GM12878 (cell line): ENCODE results near the gene CACNA1B. TPM values are rescaled to one million over a fixed set of nuclear protein-coding genes. Genes with fewer than 3 reads are reported as not detected.

Experiments used
- ATAC-seq: fragments of 200-7000 bp; cut with Tn5 transposase; 3 replicates; pipeline ENCODE4 v1.9.1; 2020; ENCODE audit warnings: mild to moderate bottlenecking, moderate library complexity
- BruUV-seq: library from RNA; stranded (reverse); fragments of 400-500 nt; replicated peaks from 2 replicates; lab custom pipeline; 2021; lab: Mats Ljungman, UMichigan
- CTCF ChIA-PET: fragments of 300-600 bp; sonication (Branson Sonifier 250); formaldehyde crosslinking; extraction: SDS; loops from one replicate; lab custom pipeline; 2021; ENCODE audit warnings: inconsistent platforms; lab: Yijun Ruan, JAX
- POLR2A ChIA-PET: fragments of 350-600 bp; formaldehyde crosslinking; extraction: SDS; loops from one replicate; lab custom pipeline; 2021; ENCODE audit warnings: inconsistent platforms; lab: Charles Lee
- RAD21 ChIA-PET: fragments of 300-600 bp; sonication (Branson Sonifier 250); formaldehyde crosslinking; loops from one replicate; lab custom pipeline; 2023; ENCODE audit warnings: antibody characterized with exemption; ENCODE audit not compliant: unreplicated experiment; lab: Charles Lee
- SMC1A ChIA-PET: fragments of 300-600 bp; sonication (Branson Sonifier 250); formaldehyde crosslinking; loops from one replicate; lab custom pipeline; 2023; ENCODE audit not compliant: unreplicated experiment, uncharacterized antibody; lab: Charles Lee
- DNase-seq: peaks from one replicate; pipeline ENCODE4 v3.0.0-alpha.2; 2011; ENCODE audit warnings: low read depth, low spot score
- FAIRE-seq: peaks from 3 replicates; lab custom pipeline; 2011; peaks lifted over from hg19 to GRCh38; lab: Jason Lieb, UNC
- H2AFZ ChIP-seq: 2 replicates; pipeline ENCODE4 v1.6.0; 2011; ENCODE audit warnings: low read depth, low read length, control low read depth; ENCODE audit not compliant: control insufficient read depth
- H3K27ac ChIP-seq: 2 replicates; pipeline ENCODE4 v1.5.1; 2011; ENCODE audit warnings: control low read depth; ENCODE audit not compliant: control insufficient read depth, insufficient read depth
- H3K27me3 ChIP-seq, 2 experiments: replicated peaks in 1 of 2; 2 replicates each; pipeline versions ENCODE4 v1.6.0 to v1.6.1; 2011; ENCODE audit warnings: low read length in 1 of 2; ENCODE audit not compliant: control insufficient read depth in 2 of 2, insufficient read depth in 2 of 2
- H3K36me3 ChIP-seq, 2 experiments: 2 replicates each; pipeline ENCODE4 v1.5.1; 2011; ENCODE audit warnings: low read length in 1 of 2; ENCODE audit not compliant: control insufficient read depth in 2 of 2, insufficient read depth in 2 of 2
- H3K4me1 ChIP-seq: 2 replicates; pipeline ENCODE4 v1.6.1; 2011; ENCODE audit warnings: mild to moderate bottlenecking, low read length, moderate library complexity, mixed read lengths; ENCODE audit not compliant: control insufficient read depth, insufficient read depth
- H3K4me2 ChIP-seq: 2 replicates; pipeline ENCODE4 v1.6.0; 2011; ENCODE audit warnings: control low read depth; ENCODE audit not compliant: control insufficient read depth, insufficient read depth
- H3K4me3 ChIP-seq: fragments of 200-600 bp; sonication (generic); 2 replicates; pipeline ENCODE4 v1.5.1; 2016
- H3K79me2 ChIP-seq: 2 replicates; pipeline ENCODE4 v1.6.0; 2011; ENCODE audit warnings: low read length; ENCODE audit not compliant: control insufficient read depth, insufficient read depth
- H3K9ac ChIP-seq: 2 replicates; pipeline ENCODE4 v1.8.0; 2011; ENCODE audit warnings: low read length, control low read depth, mixed read lengths; ENCODE audit not compliant: control insufficient read depth, insufficient read depth
- H3K9me3 ChIP-seq: replicated peaks from 3 replicates; pipeline ENCODE4 v1.5.1; 2011; ENCODE audit warnings: mild to moderate bottlenecking, low read length; ENCODE audit not compliant: control insufficient read depth, insufficient read depth
- H4K20me1 ChIP-seq: 2 replicates; pipeline ENCODE4 v1.6.0; 2011; ENCODE audit not compliant: control insufficient read depth, insufficient read depth
- GABPA ChIP-seq: IDR thresholded peaks from 2 replicates; pipeline ENCODE4 v1.6.1; 2014; ENCODE audit warnings: antibody characterized with exemption, low read depth, mild to moderate bottlenecking, inconsistent platforms
- HCFC1 ChIP-seq: fragments of 150-350 bp; IDR thresholded peaks from 2 replicates; pipeline ENCODE4 v1.6.1; 2014; ENCODE audit warnings: low read length
- IKZF1 ChIP-seq: fragments of 450-650 bp; conservative IDR thresholded peaks from 2 replicates; pipeline ENCODE4 v1.6.1; 2017; ENCODE audit warnings: antibody characterized with exemption, mild to moderate bottlenecking
- IKZF2 ChIP-seq, 2 experiments: fragments of 450-650 bp; IDR thresholded peaks; 2 replicates each; pipeline ENCODE4 v1.6.1; 2017; ENCODE audit warnings: mild to moderate bottlenecking in 2 of 2, moderate library complexity in 2 of 2
- LARP7 ChIP-seq: fragments of 450-650 bp; IDR thresholded peaks from 2 replicates; pipeline ENCODE4 v1.6.1; 2017; ENCODE audit warnings: mild to moderate bottlenecking
- MLLT1 ChIP-seq: fragments of 450-650 bp; IDR thresholded peaks from 2 replicates; pipeline ENCODE4 v1.6.1; 2016; ENCODE audit warnings: mild to moderate bottlenecking
- MYC ChIP-seq: IDR thresholded peaks from 2 replicates; pipeline ENCODE4 v1.6.1; 2011; ENCODE audit warnings: mild to moderate bottlenecking, low read length, moderate library complexity, inconsistent platforms; ENCODE audit not compliant: insufficient read depth, insufficient replicate concordance, insufficient read length, severe bottlenecking
- PBX3 ChIP-seq: IDR thresholded peaks from 2 replicates; pipeline ENCODE4 v1.6.1; 2011; ENCODE audit warnings: mild to moderate bottlenecking, low read depth, low read length, moderate library complexity; ENCODE audit not compliant: insufficient replicate concordance
- SMC3 ChIP-seq: IDR thresholded peaks from 2 replicates; pipeline ENCODE4 v1.6.1; 2011; ENCODE audit warnings: low read length, improper control_type of control experiment, borderline replicate concordance
- TARDBP ChIP-seq: IDR thresholded peaks from 2 replicates; pipeline ENCODE4 v1.6.1; 2016; ENCODE audit warnings: borderline replicate concordance
- WGBS: methylation state at CpG from one replicate; pipeline ENCODE4 v1.1.6; 2016; ENCODE audit warnings: low lambda C conversion rate; ENCODE audit not compliant: insufficient replicate concordance, insufficient coverage; ENCODE audit errors: missing lambda C conversion rate; 5-methylcytosine and 5-hydroxymethylcytosine counted together
- in situ Hi-C: fragments of 300-500 bp; cut with MboI; formaldehyde crosslinking; loops from 9 replicates; pipeline ENCODE4 v1.14.3; 2018; ENCODE audit warnings: mixed read lengths
- intact Hi-C: fragments of 100-400 bp; cut with micrococcal nuclease; formaldehyde crosslinking; loops from one replicate; pipeline ENCODE4 v1.14.2; 2022; ENCODE audit not compliant: unreplicated experiment
- polyA plus RNA-seq, 11 experiments: library from polyadenylated mRNA; depleted of rRNA in 4 of 11; unstranded in 6 of 11; stranded (reverse) in 5 of 11; fragments of >200 nt; fragmentation: Nextera tagmentation in 4 of 11; fragmentation: Illumina TruSeq in 1 of 11; extraction: Ambion mirVana in 4 of 11; extraction: Trizol in 1 of 11; gene quantifications; 1 replicate in 1 of 11; 2 replicates in 10 of 11; pipeline versions ENCODE4 v1.2.1 to v1.2.3, GENCODE V29; 2011 to 2016; ENCODE audit warnings: inconsistent platforms in 2 of 11, missing spikeins in 2 of 11, low read depth in 1 of 11
- total RNA-seq, 4 experiments: library from RNA; depleted of rRNA in 3 of 4; stranded (reverse); fragments of >200 nt in 3 of 4; fragmentation: Illumina TruSeq in 1 of 4; extraction: Trizol in 1 of 4; gene quantifications; 2 replicates each; pipeline versions ENCODE4 v1.2.1 to v1.2.3, GENCODE V29; 2013 to 2021

The CACNA1B gene
- total and polyA plus RNA-seq, 10 of the 15 experiments (the other 5 are each of a cell fraction or from before 2014, with no cell fraction given), result 0.01 to 0.03 (median 0.01) TPM; not detected in 7

GRCh38 chr9:137913771-137914767 lies 36.5 kb downstream of the CACNA1B start:
- in situ Hi-C loops, result no loop called here
- ChIA-PET RAD21 (no interaction called here), SMC1A (no interaction called here), POLR2A (no interaction called here)
- ATAC-seq (no peak), DNase-seq (no peak)
- no TSS peak for BruUV-seq
- H3K9ac ChIP-seq, result no peak overlapping the region
- 0% methylated on average over 5 of the region's 5 CpGs for WGBS
- no peak overlapping the region for H2AFZ ChIP-seq
- TF ChIP-seq GABPA (no peak), LARP7 (no peak), HCFC1 (no peak), MLLT1 (no peak), MYC (no peak), TARDBP (no peak), PBX3 (no peak), SMC3 (no peak), IKZF1 (no peak), IKZF2 (IDR thresholded peaks at IDR 0.05) (no peak)
- TF ChIP-seq, all 136 proteins: peak for 0
- no peaks in the 10 kb centered on the region for H4K20me1 ChIP-seq
- no peaks in the 10 kb centered on the region for H3K79me2 ChIP-seq
- FAIRE-seq, result no peak
- H3K4me3 ChIP-seq, result no peak overlapping the region
- H3K4me1 ChIP-seq, result no peaks in the 10 kb centered on the region
- no peaks in the 10 kb centered on the region for H3K27me3 ChIP-seq
- H3K27ac ChIP-seq, result no peak overlapping the region
- intact Hi-C loops, result loop anchor here (10.0 kb wide), 2 partner anchors 61 to 239 kb away; no protein-coding TSS in a partner anchor
- H3K4me2 ChIP-seq, result no peak overlapping the region
- H3K36me3 ChIP-seq, result no peaks in the 10 kb centered on the region
- CTCF ChIA-PET, result no interaction called here
- H3K9me3 ChIP-seq, result no peaks in the 10 kb centered on the region; the same call in 2 of the 3 replicates
